ENCODE results near the gene RNF19B.

The RNF19B gene

DNA sequence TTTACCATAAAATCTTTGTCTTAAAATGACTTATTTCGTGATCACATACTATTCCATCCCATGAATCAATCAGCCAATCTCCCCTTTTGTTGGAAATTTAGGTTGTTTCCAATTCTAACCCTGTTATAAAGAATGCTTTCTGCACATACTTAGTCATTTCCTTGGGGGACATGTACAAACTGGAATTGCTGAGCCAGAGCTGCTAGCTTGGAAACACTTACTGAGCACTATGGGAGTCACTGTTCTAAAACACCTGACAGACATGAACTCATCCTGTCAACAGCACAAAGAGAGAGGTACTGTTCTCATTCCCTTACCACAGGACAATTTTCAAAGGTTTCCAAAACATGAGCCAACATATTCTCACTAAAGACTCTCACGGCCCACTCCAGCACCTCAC is 40.0 kb upstream of the RNF19B start:
- no peak for TF ChIP-seq EZH2 (IDR thresholded peaks at IDR 0.05; ENCODE audit: borderline replicate concordance, low read depth, low read length, severe bottlenecking)
- TF ChIP-seq, protein P1, sequence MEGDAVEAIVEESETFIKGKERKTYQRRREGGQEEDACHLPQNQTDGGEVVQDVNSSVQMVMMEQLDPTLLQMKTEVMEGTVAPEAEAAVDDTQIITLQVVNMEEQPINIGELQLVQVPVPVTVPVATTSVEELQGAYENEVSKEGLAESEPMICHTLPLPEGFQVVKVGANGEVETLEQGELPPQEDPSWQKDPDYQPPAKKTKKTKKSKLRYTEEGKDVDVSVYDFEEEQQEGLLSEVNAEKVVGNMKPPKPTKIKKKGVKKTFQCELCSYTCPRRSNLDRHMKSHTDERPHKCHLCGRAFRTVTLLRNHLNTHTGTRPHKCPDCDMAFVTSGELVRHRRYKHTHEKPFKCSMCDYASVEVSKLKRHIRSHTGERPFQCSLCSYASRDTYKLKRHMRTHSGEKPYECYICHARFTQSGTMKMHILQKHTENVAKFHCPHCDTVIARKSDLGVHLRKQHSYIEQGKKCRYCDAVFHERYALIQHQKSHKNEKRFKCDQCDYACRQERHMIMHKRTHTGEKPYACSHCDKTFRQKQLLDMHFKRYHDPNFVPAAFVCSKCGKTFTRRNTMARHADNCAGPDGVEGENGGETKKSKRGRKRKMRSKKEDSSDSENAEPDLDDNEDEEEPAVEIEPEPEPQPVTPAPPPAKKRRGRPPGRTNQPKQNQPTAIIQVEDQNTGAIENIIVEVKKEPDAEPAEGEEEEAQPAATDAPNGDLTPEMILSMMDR (IDR thresholded peaks at IDR 0.05; ENCODE audit: borderline replicate concordance, extremely low read depth, low read length, poor library complexity, severe bottlenecking), result no peak
- no peaks in the 10 kb centered on the region for H3K79me2 ChIP-seq (ENCODE audit: insufficient read depth, low read length)
- ATAC-seq (ENCODE audit: insufficient read depth, low read depth) (no peak), DNase-seq (no peak)
- H3K4me2 ChIP-seq (ENCODE audit: insufficient read depth, low read length), result no peak overlapping the region
- no peaks in the 10 kb centered on the region for H3K27me3 ChIP-seq (ENCODE audit: insufficient read depth, low read length, poor library complexity)
- H3K4me1 ChIP-seq (ENCODE audit: insufficient read depth, low read length), result no peaks in the 10 kb centered on the region
- no peaks in the 10 kb centered on the region for H3K9me3 ChIP-seq (ENCODE audit: insufficient read depth, low read length, severe bottlenecking)
- no peak overlapping the region for H2AFZ ChIP-seq (ENCODE audit: low read depth, low read length)
- H4K20me1 ChIP-seq (ENCODE audit: insufficient read depth, low read length), result no peaks in the 10 kb centered on the region
- H3K4me3 ChIP-seq (ENCODE audit: low read depth in 1 of 2, low read length in 2 of 2), result no peak overlapping the region
- H3K36me3 ChIP-seq (ENCODE audit: insufficient read depth, low read length), result peaks cover 31% of the 10 kb centered on the region
- H3K9ac ChIP-seq (ENCODE audit: low read depth, low read length), result no peak overlapping the region
- H3K27ac ChIP-seq (ENCODE audit: low read length), result no peak overlapping the region

DNA sequence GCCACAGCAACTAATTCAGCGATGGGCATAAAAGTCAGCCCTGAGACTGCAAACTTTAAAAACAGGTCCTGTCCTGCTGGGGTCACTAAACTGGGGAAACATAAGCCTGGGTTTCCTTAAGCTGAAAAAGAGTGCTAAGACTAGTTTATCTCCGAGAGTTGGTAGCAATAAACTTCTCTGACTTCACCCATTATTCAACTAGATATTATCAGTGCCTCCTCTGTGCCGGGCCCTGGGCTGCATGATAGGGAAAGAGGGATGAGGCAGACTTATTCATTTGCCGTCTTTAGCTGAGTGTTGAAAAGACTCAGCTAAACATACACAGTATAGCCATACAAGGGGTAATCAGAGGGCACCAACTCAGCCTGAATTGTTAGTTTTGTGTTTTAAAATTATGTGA is 39.0 kb upstream of the RNF19B start:
- Histone ChIP-seq H3K27ac (ENCODE audit: low read length) (no peak overlapping the region), H4K20me1 (ENCODE audit: insufficient read depth, low read length) (no peaks in the 10 kb centered on the region), H3K9ac (ENCODE audit: low read depth, low read length) (no peak overlapping the region), H3K9me3 (ENCODE audit: insufficient read depth, low read length, severe bottlenecking) (no peaks in the 10 kb centered on the region), H3K36me3 (ENCODE audit: insufficient read depth, low read length) (peaks cover 21% of the 10 kb centered on the region), H3K79me2 (ENCODE audit: insufficient read depth, low read length) (no peaks in the 10 kb centered on the region), H3K4me2 (ENCODE audit: insufficient read depth, low read length) (no peak overlapping the region), H3K4me1 (ENCODE audit: insufficient read depth, low read length) (no peaks in the 10 kb centered on the region), H3K27me3 (ENCODE audit: insufficient read depth, low read length, poor library complexity) (no peaks in the 10 kb centered on the region), H2AFZ (ENCODE audit: low read depth, low read length) (no peak overlapping the region), H3K4me3 (ENCODE audit: low read depth in 1 of 2, low read length in 2 of 2) (no peak overlapping the region)
- DNase-seq (no peak), ATAC-seq (ENCODE audit: insufficient read depth, low read depth) (no peak)
- no peak for TF ChIP-seq EZH2 (IDR thresholded peaks at IDR 0.05; ENCODE audit: borderline replicate concordance, low read depth, low read length, severe bottlenecking)
- TF ChIP-seq, protein P1 (IDR thresholded peaks at IDR 0.05; ENCODE audit: borderline replicate concordance, extremely low read depth, low read length, poor library complexity, severe bottlenecking), result no peak

DNA sequence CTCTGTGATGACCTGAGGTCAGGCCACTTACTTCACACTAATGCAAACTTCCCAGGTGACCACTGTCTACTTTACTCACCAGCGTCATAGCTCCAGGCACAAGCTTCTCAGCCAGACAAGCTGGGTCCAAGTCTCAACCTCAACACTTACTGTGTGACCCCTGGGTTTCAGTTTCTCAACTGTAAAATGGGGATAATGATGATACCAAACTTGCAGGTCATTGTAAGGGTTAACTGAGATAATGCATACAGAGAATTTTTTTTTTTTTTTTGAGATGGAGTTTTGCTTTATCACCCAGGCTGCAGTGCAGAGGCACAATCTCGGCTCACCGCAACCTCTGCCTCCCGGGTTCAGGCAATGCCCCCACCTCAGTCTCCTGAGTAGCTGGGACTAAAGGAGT is 37.4 kb upstream of the RNF19B start:
- H3K9ac ChIP-seq (ENCODE audit: low read depth, low read length), result no peak overlapping the region
- H4K20me1 ChIP-seq (ENCODE audit: insufficient read depth, low read length), result no peaks in the 10 kb centered on the region
- no peak for DNase-seq
- H3K27me3 ChIP-seq (ENCODE audit: insufficient read depth, low read length, poor library complexity), result no peaks in the 10 kb centered on the region
- no peak overlapping the region for H3K4me2 ChIP-seq (ENCODE audit: insufficient read depth, low read length)
- H3K27ac ChIP-seq (ENCODE audit: low read length), result no peak overlapping the region
- H3K9me3 ChIP-seq (ENCODE audit: insufficient read depth, low read length, severe bottlenecking), result no peaks in the 10 kb centered on the region
- no peak overlapping the region for H2AFZ ChIP-seq (ENCODE audit: low read depth, low read length)
- TF ChIP-seq, protein P1 (IDR thresholded peaks at IDR 0.05; ENCODE audit: borderline replicate concordance, extremely low read depth, low read length, poor library complexity, severe bottlenecking), result no peak
- TF ChIP-seq EZH2 (IDR thresholded peaks at IDR 0.05; ENCODE audit: borderline replicate concordance, low read depth, low read length, severe bottlenecking), result no peak
- H3K79me2 ChIP-seq (ENCODE audit: insufficient read depth, low read length), result no peaks in the 10 kb centered on the region
- H3K4me1 ChIP-seq (ENCODE audit: insufficient read depth, low read length), result no peaks in the 10 kb centered on the region
- no peak overlapping the region for H3K4me3 ChIP-seq (ENCODE audit: low read depth in 1 of 2, low read length in 2 of 2)
- ATAC-seq (ENCODE audit: insufficient read depth, low read depth), result no peak
- peaks cover 7% of the 10 kb centered on the region; the same call in 1 of the 2 replicates for H3K36me3 ChIP-seq (ENCODE audit: insufficient read depth, low read length)

DNA sequence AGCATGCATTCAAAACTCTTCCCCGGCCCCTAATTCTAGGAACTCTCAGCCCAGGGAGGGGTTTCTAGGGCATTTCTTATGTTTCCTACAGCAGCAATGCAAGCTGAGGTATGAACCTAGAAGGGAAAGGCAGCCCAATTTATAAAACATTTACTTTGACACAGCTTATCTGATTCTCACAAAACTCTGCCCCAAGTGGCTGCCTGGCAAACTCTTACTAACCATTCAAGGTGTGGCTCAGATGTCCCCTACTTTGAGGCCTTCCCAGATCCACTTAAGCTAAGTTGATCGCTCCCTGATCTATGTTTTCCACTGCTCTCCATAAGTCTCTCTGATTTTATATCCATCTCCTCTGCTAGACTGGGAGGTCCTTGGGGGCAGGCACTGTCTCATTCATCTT is 36.7 kb upstream of the RNF19B start:
- H2AFZ ChIP-seq (ENCODE audit: low read depth, low read length), result no peak overlapping the region
- peaks cover 6% of the 10 kb centered on the region; the same call in 1 of the 2 replicates for H3K36me3 ChIP-seq (ENCODE audit: insufficient read depth, low read length)
- no peak overlapping the region for H3K27ac ChIP-seq (ENCODE audit: low read length)
- H3K9me3 ChIP-seq (ENCODE audit: insufficient read depth, low read length, severe bottlenecking), result no peaks in the 10 kb centered on the region
- no peak overlapping the region for H3K9ac ChIP-seq (ENCODE audit: low read depth, low read length)
- H3K4me1 ChIP-seq (ENCODE audit: insufficient read depth, low read length), result no peaks in the 10 kb centered on the region
- no peak overlapping the region for H3K4me3 ChIP-seq (ENCODE audit: low read depth in 1 of 2, low read length in 2 of 2)
- ATAC-seq (ENCODE audit: insufficient read depth, low read depth) (peak; percentile 31; the same call in 1 of the 3 replicates), DNase-seq (no peak)
- no peaks in the 10 kb centered on the region for H3K79me2 ChIP-seq (ENCODE audit: insufficient read depth, low read length)
- no peaks in the 10 kb centered on the region for H4K20me1 ChIP-seq (ENCODE audit: insufficient read depth, low read length)
- no peaks in the 10 kb centered on the region for H3K27me3 ChIP-seq (ENCODE audit: insufficient read depth, low read length, poor library complexity)
- no peak overlapping the region for H3K4me2 ChIP-seq (ENCODE audit: insufficient read depth, low read length)
- no peak for TF ChIP-seq EZH2 (IDR thresholded peaks at IDR 0.05; ENCODE audit: borderline replicate concordance, low read depth, low read length, severe bottlenecking)
- TF ChIP-seq, protein P1 (IDR thresholded peaks at IDR 0.05; ENCODE audit: borderline replicate concordance, extremely low read depth, low read length, poor library complexity, severe bottlenecking), result peak; percentile 52
